ENCODE results near the gene RASL10B.
"Not testable (repeated sequence)": the region's sequence is repeated elsewhere in the genome, so short reads cannot be mapped to it uniquely, and the experiment has no call there.

RASL10B gene
- 0.42 to 2.6 reads per million in 2 experiments for total RNA-seq

- DNase-seq (ENCODE audit: low read depth) = peak; percentile 16
Observed at GRCh38 chr17:35731239-35731916, at the start of gene RASL10B. Gene RASL10B, plus strand, starts transcription at chr17:35731639. Its CDS starts 3,546 bp downstream, at chr17:35735185.

GRCh38 chr17:35683591-35683990 is 47.8 kb upstream of the RASL10B start:
- no peak for DNase-seq (ENCODE audit: low read depth)

- DNase-seq (ENCODE audit: low read depth) = no peak
Observed at GRCh38 chr17:35684055-35684802, 47.2 kb upstream of the RASL10B start.

- no peak for DNase-seq (ENCODE audit: low read depth)
Observed at GRCh38 chr17:35692512-35693210, 38.8 kb upstream of the RASL10B start.

- DNase-seq (ENCODE audit: low read depth) = no peak
Observed at GRCh38 chr17:35693662-35694061, 37.8 kb upstream of the RASL10B start.

- DNase-seq (ENCODE audit: low read depth) = no peak
Observed at GRCh38 chr17:35694906-35695305, 36.5 kb upstream of the RASL10B start.

GRCh38 chr17:35695613-35696012 is 35.8 kb upstream of the RASL10B start:
- DNase-seq (ENCODE audit: low read depth) = no peak

GRCh38 chr17:35698800-35699199 is 32.6 kb upstream of the RASL10B start:
- DNase-seq (ENCODE audit: low read depth) = no peak

GRCh38 chr17:35700150-35700549 is 31.3 kb upstream of the RASL10B start:
- DNase-seq (ENCODE audit: low read depth) = no peak

- DNase-seq (ENCODE audit: low read depth) = no peak
Observed at GRCh38 chr17:35701491-35701890, 29.9 kb upstream of the RASL10B start.

GRCh38 chr17:35703308-35703707 is 28.1 kb upstream of the RASL10B start:
- not testable (repeated sequence) for DNase-seq (ENCODE audit: low read depth)

GRCh38 chr17:35705230-35705629 is 26.2 kb upstream of the RASL10B start:
- no peak for DNase-seq (ENCODE audit: low read depth)

- DNase-seq (ENCODE audit: low read depth) = no peak
Observed at GRCh38 chr17:35705705-35706104, 25.7 kb upstream of the RASL10B start.

GRCh38 chr17:35708149-35708548 is 23.3 kb upstream of the RASL10B start:
- no peak for DNase-seq (ENCODE audit: low read depth)

GRCh38 chr17:35708951-35709350 is 22.5 kb upstream of the RASL10B start:
- DNase-seq (ENCODE audit: low read depth) = no peak

GRCh38 chr17:35709874-35710273 is 21.6 kb upstream of the RASL10B start:
- DNase-seq (ENCODE audit: low read depth) = no peak

- DNase-seq (ENCODE audit: low read depth) = no peak
Observed at GRCh38 chr17:35710950-35711349, 20.5 kb upstream of the RASL10B start.

- no peak for DNase-seq (ENCODE audit: low read depth)
Observed at GRCh38 chr17:35713069-35713728, 18.2 kb upstream of the RASL10B start.

GRCh38 chr17:35714988-35715387 is 16.5 kb upstream of the RASL10B start:
- no peak for DNase-seq (ENCODE audit: low read depth)

- DNase-seq (ENCODE audit: low read depth) = no peak
Observed at GRCh38 chr17:35715416-35715815, 16.0 kb upstream of the RASL10B start.

- DNase-seq (ENCODE audit: low read depth) = no peak
Observed at GRCh38 chr17:35716173-35716572, 15.3 kb upstream of the RASL10B start.

GRCh38 chr17:35716897-35717465 is 14.5 kb upstream of the RASL10B start:
- DNase-seq (ENCODE audit: low read depth) = no peak

Data from T follicular helper cell (primary cell).